Endothelial cell of hepatic sinusoid (primary cell): Measurements from ENCODE around the gene TMEM132D.

Experiments
- in situ Hi-C: cut with HindIII; loops from 2 replicates; pipeline ENCODE4 v1.10.0; 2017; ENCODE audit warnings: low sequenced_read_pairs

Gene TMEM132D

DNA sequence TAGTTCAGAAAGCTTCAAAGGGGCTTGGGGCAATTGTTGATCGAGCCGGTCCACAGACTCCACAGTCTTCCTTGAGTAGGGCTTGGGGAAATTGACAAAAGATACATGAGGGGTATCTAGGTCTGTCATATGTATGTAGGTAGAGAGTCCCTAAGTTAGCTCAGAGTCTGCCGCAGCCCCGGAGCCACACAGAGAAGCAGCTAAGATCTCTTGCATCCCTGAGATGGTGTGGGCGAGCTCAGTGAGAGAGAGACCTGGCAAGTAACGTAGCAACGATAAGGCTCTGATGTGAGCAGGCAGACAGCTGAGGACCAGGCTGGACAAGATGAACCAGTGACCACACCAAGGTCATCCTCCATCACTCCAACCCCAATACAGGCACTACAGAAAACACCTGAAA lies 297.6 kb downstream of the TMEM132D start:
- in situ Hi-C loops, result no loop called here

- in situ Hi-C loops, result no loop called here
These were observed 298.2 kb downstream of the TMEM132D start for GRCh38 chr12:129605666-129606065.

DNA sequence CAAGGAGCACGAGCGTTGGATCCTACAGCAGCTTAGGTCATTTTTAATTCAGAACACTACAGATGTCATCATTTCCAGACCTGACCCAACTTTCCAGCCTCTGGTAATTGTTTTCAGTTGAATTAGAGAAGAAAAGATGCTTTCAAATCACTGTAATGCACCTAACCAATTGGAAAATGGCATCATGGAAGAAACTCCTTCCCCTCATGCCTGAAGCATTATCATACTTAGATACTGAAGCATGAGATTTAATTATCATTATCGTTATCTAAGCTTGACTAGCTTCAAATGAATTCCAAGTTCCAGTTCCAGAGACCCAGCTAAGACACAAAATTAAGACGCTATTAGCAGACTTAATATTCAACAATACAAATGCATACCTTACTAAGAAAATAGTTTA lies 299.3 kb downstream of the TMEM132D start:
- in situ Hi-C loops, result loop anchor here (5.0 kb wide), 3 partner anchors 82 to 183 kb away; no protein-coding TSS in a partner anchor

GRCh38 chr12:129599406-129599805 lies 304.4 kb downstream of the TMEM132D start:
- in situ Hi-C loops, result no loop called here

DNA sequence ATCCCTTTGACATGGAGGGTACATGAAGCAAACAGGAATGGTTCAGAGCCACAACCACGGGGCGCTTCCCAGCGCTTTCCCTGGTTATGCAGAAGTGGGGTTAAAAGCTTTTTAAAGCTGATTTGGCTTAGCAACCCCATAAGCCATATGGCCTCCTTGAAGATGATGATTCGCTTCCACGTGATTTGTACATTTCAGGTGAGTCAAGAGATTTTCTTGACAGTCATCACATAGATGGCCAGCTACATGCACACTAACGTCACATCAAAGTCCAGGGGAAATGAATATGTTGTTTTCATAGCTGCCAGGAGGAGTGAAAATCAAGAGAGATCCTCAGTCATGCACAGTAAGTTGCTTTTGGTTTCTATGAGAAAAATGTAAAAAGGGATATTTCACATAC lies 309.7 kb downstream of the TMEM132D start:
- in situ Hi-C loops, result no loop called here

- in situ Hi-C loops, result no loop called here
These were observed 311.4 kb downstream of the TMEM132D start for GRCh38 chr12:129592449-129592848.

DNA sequence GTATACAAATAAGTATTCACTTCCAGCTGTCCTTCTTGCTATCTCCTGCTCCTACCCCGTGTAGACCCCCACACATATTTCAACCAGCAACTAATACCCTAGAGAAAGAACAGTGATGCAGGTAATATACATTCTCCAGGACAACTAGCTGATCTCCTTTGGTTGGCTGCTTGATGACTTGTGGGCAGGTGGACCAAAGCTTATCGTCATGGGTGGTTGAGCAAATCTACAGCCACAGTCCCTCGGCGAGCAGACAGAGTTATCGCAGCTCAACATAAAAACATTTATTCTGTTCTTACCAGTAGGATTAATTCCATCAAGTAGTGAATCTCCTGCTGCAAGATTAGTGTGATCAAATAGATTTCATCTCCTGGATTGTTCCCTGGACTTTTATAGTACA lies 314.3 kb downstream of the TMEM132D start:
- in situ Hi-C loops, result no loop called here

GRCh38 chr12:129588142-129588541 lies 315.7 kb downstream of the TMEM132D start:
- in situ Hi-C loops, result no loop called here

- in situ Hi-C loops, result no loop called here
These were observed 318.5 kb downstream of the TMEM132D start for GRCh38 chr12:129585296-129585695.

GRCh38 chr12:129579879-129580278 lies 323.9 kb downstream of the TMEM132D start:
- in situ Hi-C loops, result no loop called here

DNA sequence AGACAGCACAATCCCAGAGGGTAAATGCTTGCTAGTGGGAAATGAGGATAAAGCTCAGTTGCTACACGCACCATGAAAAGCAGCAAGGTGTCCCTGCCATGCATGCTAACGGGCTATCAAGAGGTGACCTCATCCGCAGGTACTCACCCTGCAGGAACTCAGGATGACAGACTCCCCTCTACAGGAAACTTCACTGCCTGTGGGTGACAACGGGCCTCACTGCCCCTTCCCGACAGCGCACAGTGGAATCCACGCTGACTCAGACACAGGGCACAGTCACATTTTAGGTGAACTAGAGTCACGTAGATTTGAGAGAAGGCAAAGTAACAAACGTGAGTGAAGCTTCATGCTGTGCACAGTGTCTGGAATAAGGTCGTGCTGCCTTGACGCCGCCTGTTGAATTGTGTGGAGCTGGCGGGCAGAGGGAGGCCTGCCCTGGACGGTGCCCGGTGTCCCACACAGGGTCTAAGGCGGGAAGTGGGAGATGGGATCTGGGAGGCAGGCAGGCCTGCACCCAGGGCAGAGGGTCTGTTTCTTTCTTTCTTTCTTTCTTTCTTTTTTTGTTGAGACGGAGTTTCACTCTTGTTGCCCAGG lies 331.8 kb downstream of the TMEM132D start:
- in situ Hi-C loops, result no loop called here

- in situ Hi-C loops, result no loop called here
These were observed 332.9 kb downstream of the TMEM132D start for GRCh38 chr12:129570796-129571400.

- in situ Hi-C loops, result no loop called here
These were observed 337.0 kb downstream of the TMEM132D start for GRCh38 chr12:129566800-129567199.

GRCh38 chr12:129564768-129565167 lies 339.1 kb downstream of the TMEM132D start:
- in situ Hi-C loops, result no loop called here

DNA sequence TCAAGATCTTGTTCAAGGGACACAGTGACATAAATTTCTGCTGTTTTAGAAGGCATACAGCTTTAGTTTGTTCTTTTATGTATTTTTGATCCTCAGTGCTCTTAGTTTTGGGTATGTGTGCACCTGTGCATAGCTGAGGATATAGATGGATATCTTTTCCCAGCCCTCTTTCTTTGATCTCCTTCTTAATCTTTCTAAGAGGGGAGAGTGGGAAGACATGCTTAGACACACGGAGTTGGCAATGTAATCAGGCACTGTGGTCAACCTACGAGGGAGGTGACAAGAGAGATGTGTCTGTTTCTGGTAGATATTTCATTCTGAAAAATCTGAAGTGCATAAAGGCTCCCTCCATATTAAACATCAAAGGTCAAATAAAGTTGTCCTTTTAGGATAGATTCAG lies 340.6 kb downstream of the TMEM132D start:
- in situ Hi-C loops, result no loop called here

DNA sequence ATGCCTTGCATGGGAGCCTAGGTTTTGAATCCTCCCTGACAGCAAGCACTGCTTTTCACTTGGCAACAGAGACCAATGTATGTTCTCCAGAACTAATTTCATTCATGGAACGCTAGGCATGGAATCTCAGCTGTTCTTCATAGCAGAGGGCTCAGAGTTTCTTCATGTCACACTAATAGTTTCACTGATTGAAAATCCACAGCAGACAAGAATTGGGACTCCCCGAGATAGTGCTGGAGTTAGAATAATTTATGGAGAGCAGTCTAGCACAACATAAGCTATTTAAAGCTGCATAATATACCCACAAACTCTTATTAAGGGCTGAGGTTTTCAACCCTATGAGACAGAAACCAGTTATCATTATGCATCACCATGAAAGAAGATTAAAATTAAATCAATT lies 342.5 kb downstream of the TMEM132D start:
- in situ Hi-C loops, result no loop called here

DNA sequence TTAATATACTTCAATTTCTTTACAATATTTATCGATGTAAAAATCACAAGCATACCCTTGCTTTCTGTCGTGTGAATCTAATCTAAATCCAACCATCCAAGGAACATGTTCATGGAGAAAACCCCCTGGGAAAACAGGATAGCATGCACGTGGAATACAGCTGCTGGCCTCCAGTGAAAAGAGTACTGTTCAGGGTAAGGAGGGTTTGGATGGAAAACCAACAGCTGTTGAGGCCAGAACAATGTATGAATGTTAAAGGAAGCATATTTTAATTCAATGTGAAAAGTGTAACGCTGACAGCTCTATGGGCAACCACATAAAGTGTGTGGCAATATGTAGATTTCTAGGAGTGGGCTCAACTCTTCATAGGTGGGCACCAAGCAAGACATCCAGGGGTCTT lies 344.0 kb downstream of the TMEM132D start:
- in situ Hi-C loops, result no loop called here

- in situ Hi-C loops, result no loop called here
These were observed 345.8 kb downstream of the TMEM132D start for GRCh38 chr12:129558036-129558435.

DNA sequence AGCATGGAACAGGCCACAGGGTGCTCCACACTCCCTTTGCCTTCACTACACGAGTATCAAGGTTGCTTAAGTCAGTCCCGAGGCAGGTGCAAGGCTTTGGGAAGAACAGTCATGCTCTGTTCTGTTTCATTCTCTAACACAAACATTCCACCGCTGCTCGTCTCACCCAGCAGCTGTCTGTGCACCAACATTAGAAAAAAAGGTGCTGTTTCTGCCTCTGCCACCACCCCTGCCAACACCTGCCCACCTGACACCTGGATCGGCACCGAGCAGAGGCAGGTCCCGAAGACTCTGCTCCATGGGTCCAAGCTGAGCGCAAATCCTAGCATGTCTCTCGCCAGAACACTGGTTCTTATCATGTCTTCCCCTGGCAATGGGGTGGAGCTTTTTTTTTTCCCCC lies 347.7 kb downstream of the TMEM132D start:
- in situ Hi-C loops, result no loop called here

DNA sequence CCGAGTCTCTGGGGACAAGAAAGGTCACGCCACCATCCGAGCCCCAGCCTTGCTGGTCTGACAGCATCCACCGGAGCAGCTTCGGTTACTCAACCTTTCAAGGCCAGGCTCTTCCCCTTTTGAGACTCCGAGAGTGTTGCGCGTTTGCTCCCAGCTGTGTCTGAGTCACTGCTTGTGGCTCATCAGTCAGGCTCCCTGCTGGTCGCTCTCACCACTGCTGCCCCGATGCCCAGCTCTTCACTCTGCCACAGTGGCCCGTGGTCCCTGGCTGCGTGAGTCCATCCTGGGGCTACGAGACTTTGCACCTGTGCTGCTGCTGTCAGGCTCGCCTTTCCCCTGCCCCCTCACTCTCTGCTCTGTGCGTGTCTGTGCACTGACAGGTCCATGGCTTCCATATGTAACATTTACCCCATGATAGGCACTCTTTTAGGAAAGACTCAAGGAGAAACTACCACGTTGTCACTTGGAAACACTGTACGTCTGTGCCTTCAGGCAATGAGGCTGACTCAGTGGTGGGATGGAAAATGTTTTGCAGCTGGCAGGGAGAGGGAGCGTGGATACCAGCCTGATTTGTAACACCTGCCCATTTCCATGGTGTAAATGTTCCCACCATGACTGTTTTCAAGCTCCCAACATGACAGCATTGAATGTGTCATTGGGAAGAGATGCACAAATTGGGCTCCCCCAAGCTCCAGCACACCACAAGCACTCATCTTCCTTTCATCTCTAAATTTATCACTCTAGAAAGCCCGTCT lies 350.7 kb downstream of the TMEM132D start:
- in situ Hi-C loops, result no loop called here

- in situ Hi-C loops, result no loop called here
These were observed 352.4 kb downstream of the TMEM132D start for GRCh38 chr12:129551441-129551840.

GRCh38 chr12:129550353-129550752 lies 353.5 kb downstream of the TMEM132D start:
- in situ Hi-C loops, result no loop called here
